SK-N-MC (cell line): Measurements from ENCODE around the gene MTERF4.

Source experiments
- DNase-seq: peaks from one replicate; pipeline ENCODE4 v3.0.0-alpha.2; 2011; ENCODE audit warnings: low read depth, low spot score
- H3K27ac ChIP-seq: fragments of 200-600 bp; sonication (generic); 2 replicates; pipeline ENCODE4 v1.5.1; 2016; ENCODE audit warnings: mixed run types
- H3K36me3 ChIP-seq: fragments of 200-600 bp; sonication (generic); 2 replicates; pipeline ENCODE4 v1.6.1; 2017; ENCODE audit warnings: antibody characterized with exemption, low read length, mixed read lengths; ENCODE audit not compliant: insufficient read depth
- H3K4me3 ChIP-seq: fragments of 200-600 bp; sonication (generic); 2 replicates; pipeline ENCODE4 v1.5.1; 2016
- H3K9ac ChIP-seq: fragments of 200-600 bp; sonication (generic); 2 replicates; pipeline ENCODE4 v1.8.0; 2017; ENCODE audit warnings: mixed run types, mixed read lengths; ENCODE audit not compliant: insufficient read length
- H3K9me3 ChIP-seq: fragments of 200-600 bp; sonication (generic); 2 replicates; pipeline ENCODE4 v1.6.1; 2017; ENCODE audit warnings: low read depth, mild to moderate bottlenecking, antibody characterized with exemption, low read length, moderate library complexity, mixed read lengths
- EZH2 ChIP-seq: fragments of 200-600 bp; sonication (generic); IDR thresholded peaks from one replicate; pipeline ENCODE4 v1.6.1; 2017; ENCODE audit warnings: antibody characterized with exemption
- FOXP2 ChIP-seq: optimal IDR thresholded peaks from 2 replicates; pipeline ENCODE3; 2011; ENCODE audit warnings: mild to moderate bottlenecking, moderate library complexity; ENCODE audit not compliant: insufficient read depth; ENCODE audit errors: extremely low read length, control extremely low read depth
- POLR2AphosphoS5 ChIP-seq: IDR thresholded peaks from 2 replicates; pipeline ENCODE4 v1.6.1; 2012; ENCODE audit warnings: mild to moderate bottlenecking, low read depth, low read length, borderline replicate concordance

Gene MTERF4

DNA sequence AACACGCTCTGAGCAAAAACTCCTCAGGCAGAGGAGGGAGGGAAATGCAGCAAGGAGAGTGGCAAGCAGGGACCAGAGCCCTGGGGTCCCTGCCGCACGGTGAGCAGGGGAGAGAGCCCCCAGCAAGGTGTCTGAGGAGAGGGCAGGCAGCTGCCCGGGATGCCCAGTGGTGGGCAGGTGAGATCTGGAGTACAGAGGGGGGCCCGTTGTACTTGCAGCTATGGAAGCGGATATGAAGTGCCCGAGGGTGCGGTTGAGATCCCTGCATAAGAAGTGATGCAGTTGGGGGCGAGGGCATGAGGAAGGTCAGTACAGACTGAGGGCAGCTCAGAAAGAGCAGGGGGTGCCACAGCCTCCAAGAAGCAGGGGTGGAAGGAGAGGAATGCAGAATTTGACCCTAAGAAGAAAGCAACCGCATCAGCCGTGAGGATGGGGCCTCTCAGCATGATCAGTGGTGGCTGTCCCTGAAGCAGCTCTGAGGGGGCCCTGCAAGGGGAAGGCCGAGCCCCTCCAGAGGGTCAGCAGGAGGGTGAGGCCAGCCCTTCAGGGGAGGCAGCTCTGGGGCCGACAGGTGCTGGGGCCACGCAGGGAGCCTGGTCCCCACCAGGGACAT lies 29.4 kb downstream of the MTERF4 start:
- no peak for TF ChIP-seq FOXP2
- TF ChIP-seq EZH2 = no peak
- no peak for TF ChIP-seq POLR2AphosphoS5
- no peak overlapping the region for H3K4me3 ChIP-seq
- no peaks in the 10 kb centered on the region for H3K9me3 ChIP-seq
- DNase-seq = no peak
- no peak overlapping the region for H3K27ac ChIP-seq
- H3K9ac ChIP-seq = no peak overlapping the region
- no peaks in the 10 kb centered on the region for H3K36me3 ChIP-seq

DNA sequence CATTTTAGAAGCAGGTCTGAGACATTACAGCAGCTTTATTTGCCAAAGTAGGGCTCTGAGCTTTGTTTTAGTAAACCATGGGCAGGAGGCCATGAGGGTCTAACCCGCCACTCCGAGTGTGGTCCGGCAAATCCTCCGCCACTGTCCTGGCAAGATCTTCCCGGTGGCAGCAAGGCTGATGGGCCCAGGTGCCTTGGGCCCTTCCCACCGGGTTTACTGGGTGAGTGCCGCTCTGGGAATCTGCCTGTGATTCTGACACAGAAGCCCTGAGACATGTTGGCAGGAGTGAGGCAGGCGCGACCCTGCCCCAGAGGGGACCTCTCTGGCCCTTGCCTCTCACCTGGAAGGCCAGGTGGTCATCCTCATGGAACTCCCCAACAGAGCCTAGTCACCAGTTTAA lies 29.9 kb downstream of the MTERF4 start:
- H3K4me3 ChIP-seq = no peak overlapping the region
- H3K9me3 ChIP-seq = no peaks in the 10 kb centered on the region
- TF ChIP-seq EZH2 (no peak), POLR2AphosphoS5 (no peak), FOXP2 (no peak)
- DNase-seq = no peak
- no peak overlapping the region for H3K9ac ChIP-seq
- no peak overlapping the region for H3K27ac ChIP-seq
- no peaks in the 10 kb centered on the region for H3K36me3 ChIP-seq

DNA sequence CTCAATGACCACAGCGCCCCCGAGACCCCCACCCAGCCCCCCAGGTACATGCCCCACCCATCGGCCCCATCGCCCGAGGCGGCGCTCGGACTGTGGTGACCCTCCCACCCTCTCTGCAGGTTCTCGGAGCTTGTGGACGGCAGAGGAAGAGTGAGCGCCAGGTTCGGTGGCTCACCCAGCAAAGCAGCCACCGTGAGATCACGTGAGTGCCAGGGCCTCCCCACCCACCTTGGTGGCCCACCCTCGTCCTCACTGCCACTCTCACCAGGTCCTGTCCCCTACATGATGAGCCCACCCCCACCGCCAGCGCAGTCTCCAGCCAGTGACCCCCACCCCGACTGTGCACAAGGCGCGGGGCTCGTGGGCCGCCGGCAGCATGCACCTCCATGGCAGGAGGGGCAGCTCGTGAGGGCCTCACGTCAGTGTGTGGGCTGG lies 30.4 kb downstream of the MTERF4 start:
- DNase-seq = no peak

DNA sequence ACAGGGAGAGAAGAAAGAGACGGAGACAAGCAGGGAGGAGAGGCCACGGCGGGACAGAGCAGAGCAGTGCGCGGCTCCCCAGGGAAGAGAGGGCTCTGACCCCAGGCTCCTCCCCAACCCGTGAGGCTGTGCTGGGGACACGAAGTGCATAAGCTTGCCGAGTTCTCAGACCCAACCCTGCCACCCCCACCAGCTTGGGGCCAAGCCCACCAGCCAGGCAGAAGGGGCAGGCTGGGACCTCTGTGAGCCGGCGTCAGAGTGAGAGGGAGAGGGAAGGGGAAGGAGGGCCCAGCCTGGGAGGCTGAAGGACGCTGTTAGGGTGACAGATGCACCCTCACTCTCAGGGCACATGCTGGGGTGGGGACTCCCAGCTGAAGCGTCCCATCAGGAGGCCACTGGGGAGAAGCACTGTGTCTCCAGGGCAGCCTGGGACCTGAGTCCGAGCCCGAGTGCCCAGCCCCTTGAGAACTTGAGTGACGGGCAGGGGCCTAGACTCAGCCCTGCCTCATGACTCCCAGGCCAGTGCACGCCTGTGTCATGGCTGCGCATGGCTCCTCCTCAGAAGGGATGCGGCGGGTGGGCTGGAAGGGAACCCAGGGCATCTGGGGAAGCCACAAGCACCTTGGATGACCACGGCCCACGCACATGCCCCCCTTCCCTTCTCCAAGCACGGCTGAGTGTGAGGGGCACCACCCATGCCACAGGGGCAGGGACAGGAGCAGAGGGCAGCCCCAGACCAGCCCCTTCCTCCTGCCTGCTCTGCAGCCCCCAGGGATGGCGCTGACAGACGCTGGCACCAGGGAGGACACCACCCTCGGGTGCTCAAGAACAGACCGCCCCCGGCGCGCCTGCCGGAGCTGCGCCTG lies 31.0 kb downstream of the MTERF4 start:
- no peak overlapping the region for H3K27ac ChIP-seq
- H3K36me3 ChIP-seq = no peaks in the 10 kb centered on the region
- no peak for DNase-seq
- no peak overlapping the region for H3K9ac ChIP-seq
- TF ChIP-seq FOXP2 (no peak), EZH2 (no peak), POLR2AphosphoS5 (no peak)
- no peak overlapping the region for H3K4me3 ChIP-seq
- no peaks in the 10 kb centered on the region for H3K9me3 ChIP-seq

More for the DNA sequence above, 30.4 kb downstream of the MTERF4 start:
- Histone ChIP-seq H3K4me3 (no peak overlapping the region), H3K9ac (no peak overlapping the region), H3K36me3 (no peaks in the 10 kb centered on the region), H3K27ac (no peak overlapping the region), H3K9me3 (no peaks in the 10 kb centered on the region)
- no peak for TF ChIP-seq FOXP2
- TF ChIP-seq POLR2AphosphoS5 = no peak
- TF ChIP-seq EZH2 = no peak

DNA sequence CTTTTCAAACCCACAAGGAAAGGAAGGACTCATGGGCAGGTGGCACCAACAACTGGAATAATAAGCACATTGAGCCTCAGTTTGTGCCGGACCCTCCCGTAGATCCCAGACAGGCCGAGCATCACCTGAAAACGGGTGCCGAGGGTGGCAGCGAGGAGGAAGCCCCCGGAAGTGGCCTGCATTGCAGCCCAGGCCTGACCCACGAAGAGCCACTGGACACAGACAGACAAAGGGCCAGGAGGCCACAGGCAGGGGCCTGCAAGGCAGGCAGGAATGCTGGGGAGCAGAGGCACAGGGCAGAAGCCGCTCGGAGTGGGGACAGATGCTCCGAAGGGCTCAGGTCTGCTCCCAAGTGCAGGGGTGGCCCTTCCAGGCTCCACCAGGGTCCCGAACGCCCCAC lies 31.7 kb downstream of the MTERF4 start:
- H3K36me3 ChIP-seq = no peaks in the 10 kb centered on the region
- H3K27ac ChIP-seq = no peak overlapping the region
- H3K9me3 ChIP-seq = no peaks in the 10 kb centered on the region
- no peak overlapping the region for H3K9ac ChIP-seq
- TF ChIP-seq FOXP2 (no peak), EZH2 (no peak), POLR2AphosphoS5 (no peak)
- H3K4me3 ChIP-seq = no peak overlapping the region
- no peak for DNase-seq

DNA sequence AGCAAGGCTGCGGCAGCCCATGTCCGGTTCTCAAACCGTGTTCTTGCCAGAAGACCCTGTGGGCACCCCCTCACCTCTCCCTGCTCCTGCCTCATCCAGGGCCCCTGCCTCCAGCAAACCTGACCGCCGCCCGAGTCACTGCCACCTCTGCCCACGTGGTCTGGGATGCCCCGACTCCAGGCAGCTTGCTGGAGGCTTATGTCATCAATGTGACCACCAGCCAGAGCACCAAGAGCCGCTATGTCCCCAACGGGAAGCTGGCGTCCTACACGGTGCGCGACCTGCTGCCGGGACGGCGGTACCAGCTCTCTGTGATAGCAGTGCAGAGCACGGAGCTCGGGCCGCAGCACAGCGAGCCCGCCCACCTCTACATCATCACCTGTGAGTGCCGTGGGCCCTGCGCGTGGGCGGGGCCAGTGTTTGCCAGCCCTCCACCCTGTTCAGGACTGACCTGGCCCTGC lies 32.2 kb downstream of the MTERF4 start:
- Histone ChIP-seq H3K9me3 (no peaks in the 10 kb centered on the region), H3K4me3 (no peak overlapping the region), H3K9ac (no peak overlapping the region), H3K27ac (no peak overlapping the region), H3K36me3 (no peaks in the 10 kb centered on the region)
- DNase-seq = no peak
- TF ChIP-seq FOXP2 = no peak
- no peak for TF ChIP-seq POLR2AphosphoS5
- TF ChIP-seq EZH2 = no peak

DNA sequence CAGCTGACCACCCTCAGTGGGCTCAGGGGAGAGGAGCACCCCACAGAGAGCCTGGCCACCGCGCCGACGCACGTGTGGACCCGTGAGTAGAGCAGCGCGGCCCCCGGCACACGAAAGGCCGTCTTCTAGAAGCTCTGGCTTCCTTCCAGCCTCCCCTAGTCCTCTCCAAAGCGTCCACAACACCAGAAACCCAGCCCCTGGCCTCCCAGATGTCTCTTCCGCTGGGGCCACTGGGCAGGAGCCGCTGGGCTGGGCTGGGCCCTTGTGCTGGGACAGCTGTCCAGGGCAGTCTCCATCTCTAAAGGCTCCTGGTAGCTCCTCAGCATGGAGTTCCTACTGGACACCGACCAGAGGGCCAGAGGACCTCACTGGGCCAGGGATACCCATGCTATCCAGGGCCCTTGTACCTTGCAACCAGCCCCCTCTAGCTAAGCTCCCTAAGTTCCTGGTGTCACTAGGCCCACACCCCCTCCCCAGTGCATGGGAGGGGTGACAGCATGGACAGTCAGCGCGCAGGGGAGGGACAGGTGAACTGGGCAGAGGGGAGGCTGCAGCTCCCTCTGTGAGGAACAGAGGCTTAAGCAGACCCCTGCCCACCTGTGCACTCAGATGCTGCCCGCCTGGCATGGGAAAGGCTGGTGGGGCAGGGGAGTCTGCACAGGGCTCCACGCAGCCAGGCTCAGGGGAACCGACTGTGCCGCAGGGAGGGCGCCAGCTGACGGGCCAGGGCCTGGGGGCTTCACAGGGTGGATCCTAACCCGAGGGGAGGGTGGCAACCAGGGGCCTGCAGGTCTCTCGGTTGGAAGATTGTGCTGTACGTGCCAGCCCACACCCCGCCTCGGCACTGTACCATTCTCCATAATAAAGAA lies 32.9 kb downstream of the MTERF4 start:
- Histone ChIP-seq H3K27ac (no peak overlapping the region), H3K9me3 (no peaks in the 10 kb centered on the region), H3K9ac (no peak overlapping the region), H3K36me3 (no peaks in the 10 kb centered on the region), H3K4me3 (no peak overlapping the region)
- no peak for DNase-seq
- TF ChIP-seq POLR2AphosphoS5 (no peak), EZH2 (no peak), FOXP2 (no peak)
